Smooth muscle cell (in vitro differentiated cells): Measurements from ENCODE around the gene GJA3. TPM values are rescaled to one million over a fixed set of nuclear protein-coding genes. Genes with fewer than 3 reads are reported as not detected.

Source experiments
- DNase-seq: peaks from one replicate; lab custom pipeline; 2025; ENCODE audit not compliant: unreplicated experiment; lab: John Stamatoyannopoulos, UW
- H2AFZ ChIP-seq: fragments of 200-600 bp; sonication (generic); 2 replicates; pipeline ENCODE4 v1.6.0; 2016; ENCODE audit warnings: antibody characterized with exemption, low read depth, mild to moderate bottlenecking
- H3F3A ChIP-seq: fragments of 200-600 bp; sonication (generic); 2 replicates; pipeline ENCODE4 v1.6.0; 2017; ENCODE audit warnings: antibody characterized with exemption, low read depth
- H3K27ac ChIP-seq: fragments of 200-600 bp; sonication (generic); 2 replicates; pipeline ENCODE4 v1.5.1; 2016; ENCODE audit warnings: low read depth, mild to moderate bottlenecking
- H3K27me3 ChIP-seq: fragments of 200-600 bp; sonication (generic); 2 replicates; pipeline ENCODE4 v1.6.1; 2016; ENCODE audit warnings: low read depth, mild to moderate bottlenecking
- H3K36me3 ChIP-seq: fragments of 200-600 bp; sonication (generic); 2 replicates; pipeline ENCODE4 v1.5.1; 2016; ENCODE audit warnings: low read depth
- H3K4me1 ChIP-seq: fragments of 200-600 bp; sonication (generic); 2 replicates; pipeline ENCODE4 v1.5.1; 2016; ENCODE audit warnings: low read depth
- H3K4me2 ChIP-seq: fragments of 200-600 bp; sonication (generic); 2 replicates; pipeline ENCODE4 v1.6.0; 2016; ENCODE audit warnings: mild to moderate bottlenecking
- H3K4me3 ChIP-seq: fragments of 200-600 bp; sonication (generic); 2 replicates; pipeline ENCODE4 v1.5.1; 2016; ENCODE audit warnings: mild to moderate bottlenecking
- H3K79me2 ChIP-seq: fragments of 200-600 bp; sonication (generic); 2 replicates; pipeline ENCODE4 v1.6.0; 2016; ENCODE audit warnings: low read depth, mild to moderate bottlenecking
- H3K9ac ChIP-seq: fragments of 200-600 bp; sonication (generic); 2 replicates; pipeline ENCODE4 v1.6.0; 2016; ENCODE audit warnings: low read depth
- H3K9me3 ChIP-seq: fragments of 200-600 bp; sonication (generic); replicated peaks from 2 replicates; pipeline ENCODE4 v1.5.1; 2016; ENCODE audit warnings: low read depth
- H4K20me1 ChIP-seq: fragments of 200-600 bp; sonication (generic); 2 replicates; pipeline ENCODE4 v1.6.0; 2016; ENCODE audit warnings: low read depth
- WGBS: methylation state at CpG from one replicate; pipeline ENCODE4 v1.1.7; 2016; ENCODE audit warnings: low lambda C conversion rate; 5-methylcytosine and 5-hydroxymethylcytosine counted together
- polyA plus RNA-seq: library from polyadenylated mRNA; unstranded; fragments of >200 nt; fragmentation: Nextera tagmentation; extraction: Ambion mirVana; gene quantifications from 2 replicates; pipeline ENCODE4 v1.2.1, GENCODE V29; 2016
- total RNA-seq: library from RNA; depleted of rRNA; stranded (reverse); fragments of >200 nt; gene quantifications from 2 replicates; pipeline ENCODE4 v1.2.3, GENCODE V29; 2014
- TF ChIP-seq, protein P1 (sequence below): fragments of 200-600 bp; sonication (generic); IDR thresholded peaks from 2 replicates; pipeline ENCODE4 v1.5.1; 2017; ENCODE audit warnings: borderline replicate concordance, mild to moderate bottlenecking, antibody characterized with exemption; ENCODE audit not compliant: insufficient read depth, poor library complexity, severe bottlenecking

Gene GJA3
- total and polyA plus RNA-seq, 2 experiments from 2014 or later = 1.3 to 1.5 TPM

DNA sequence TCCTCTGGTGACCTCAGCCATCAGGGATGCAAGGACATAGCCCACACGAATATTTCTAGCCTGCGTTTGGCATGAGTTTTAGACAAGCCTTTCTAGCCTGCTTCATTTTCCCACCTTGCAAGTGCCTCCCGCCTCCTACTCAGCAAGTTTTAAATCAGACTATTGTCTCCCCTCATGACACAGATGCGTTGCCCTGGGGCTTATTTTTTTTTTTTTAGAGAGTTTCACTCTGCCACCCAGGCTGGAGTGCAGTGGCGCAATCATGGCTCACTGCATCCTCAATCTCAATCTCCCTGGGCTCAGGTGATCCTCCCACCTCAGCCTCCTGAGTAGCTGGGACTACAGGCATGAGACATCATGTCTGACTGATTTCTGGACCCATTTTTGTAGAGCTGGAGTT, 17.3 kb upstream of the GJA3 start:
- H3K9me3 ChIP-seq = no peaks in the 10 kb centered on the region
- DNase-seq = no peak
- H4K20me1 ChIP-seq = no peaks in the 10 kb centered on the region
- H3K79me2 ChIP-seq = no peaks in the 10 kb centered on the region
- no peak overlapping the region for H3K4me2 ChIP-seq
- TF ChIP-seq, protein P1, sequence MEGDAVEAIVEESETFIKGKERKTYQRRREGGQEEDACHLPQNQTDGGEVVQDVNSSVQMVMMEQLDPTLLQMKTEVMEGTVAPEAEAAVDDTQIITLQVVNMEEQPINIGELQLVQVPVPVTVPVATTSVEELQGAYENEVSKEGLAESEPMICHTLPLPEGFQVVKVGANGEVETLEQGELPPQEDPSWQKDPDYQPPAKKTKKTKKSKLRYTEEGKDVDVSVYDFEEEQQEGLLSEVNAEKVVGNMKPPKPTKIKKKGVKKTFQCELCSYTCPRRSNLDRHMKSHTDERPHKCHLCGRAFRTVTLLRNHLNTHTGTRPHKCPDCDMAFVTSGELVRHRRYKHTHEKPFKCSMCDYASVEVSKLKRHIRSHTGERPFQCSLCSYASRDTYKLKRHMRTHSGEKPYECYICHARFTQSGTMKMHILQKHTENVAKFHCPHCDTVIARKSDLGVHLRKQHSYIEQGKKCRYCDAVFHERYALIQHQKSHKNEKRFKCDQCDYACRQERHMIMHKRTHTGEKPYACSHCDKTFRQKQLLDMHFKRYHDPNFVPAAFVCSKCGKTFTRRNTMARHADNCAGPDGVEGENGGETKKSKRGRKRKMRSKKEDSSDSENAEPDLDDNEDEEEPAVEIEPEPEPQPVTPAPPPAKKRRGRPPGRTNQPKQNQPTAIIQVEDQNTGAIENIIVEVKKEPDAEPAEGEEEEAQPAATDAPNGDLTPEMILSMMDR = no peak
- H3F3A ChIP-seq = peaks cover 7% of the 10 kb centered on the region
- H3K27me3 ChIP-seq = no peaks in the 10 kb centered on the region
- no peaks in the 10 kb centered on the region for H3K36me3 ChIP-seq
- no peak overlapping the region for H2AFZ ChIP-seq
- no peak overlapping the region for H3K27ac ChIP-seq
- H3K9ac ChIP-seq = no peak overlapping the region
- peaks cover 4% of the 10 kb centered on the region for H3K4me1 ChIP-seq
- WGBS = 60% methylated on average over 5 of the region's 5 CpGs
- no peak overlapping the region for H3K4me3 ChIP-seq

DNA sequence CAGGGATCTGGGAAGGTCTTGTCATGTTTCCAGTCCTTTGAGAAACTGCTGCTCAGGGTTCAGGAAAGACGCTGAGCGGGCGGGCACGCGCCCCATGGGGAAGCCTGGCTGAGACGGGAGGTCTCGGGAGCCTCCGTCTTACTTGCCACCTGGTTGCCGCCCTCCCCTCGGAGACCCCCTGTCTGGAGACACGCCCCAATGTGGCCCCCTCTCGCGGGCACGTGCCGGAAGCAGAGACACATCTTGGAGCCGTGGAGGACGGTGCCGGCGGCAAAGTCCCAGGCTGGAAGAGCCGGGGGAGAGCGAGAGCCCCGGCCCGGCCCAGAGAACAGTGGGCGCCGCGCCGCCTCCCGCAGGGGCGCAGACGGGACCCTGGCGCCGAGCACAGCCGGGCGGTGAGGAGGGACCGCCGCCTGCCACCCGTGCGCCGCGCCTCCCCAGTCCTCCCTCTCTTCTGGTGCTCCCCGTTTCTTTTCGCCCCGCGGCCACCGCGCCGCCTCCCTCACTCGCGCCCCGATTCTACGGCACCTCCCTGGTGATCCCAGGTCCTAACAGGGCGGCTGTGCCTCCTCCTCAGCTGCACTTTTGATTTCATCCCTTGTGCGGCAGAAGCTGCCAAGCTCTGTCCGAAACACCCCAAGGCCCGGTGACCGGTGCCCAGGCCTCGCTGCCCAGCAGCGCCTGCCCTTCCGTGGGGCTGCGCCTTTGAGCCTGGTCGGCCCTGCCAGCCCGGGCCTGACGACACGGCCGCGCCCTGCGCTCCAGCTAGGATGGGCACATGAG, 16.4 kb upstream of the GJA3 start:
- Histone ChIP-seq H3K27ac (no peak overlapping the region), H3K36me3 (no peaks in the 10 kb centered on the region), H3K4me2 (no peak overlapping the region), H3K9me3 (no peaks in the 10 kb centered on the region), H3K9ac (no peak overlapping the region), H3K4me3 (no peak overlapping the region), H3K79me2 (no peaks in the 10 kb centered on the region), H2AFZ (no peak overlapping the region), H3F3A (peaks cover 7% of the 10 kb centered on the region), H4K20me1 (no peaks in the 10 kb centered on the region), H3K27me3 (no peaks in the 10 kb centered on the region), H3K4me1 (peaks cover 4% of the 10 kb centered on the region)
- WGBS = 98% methylated on average over 57 of the region's 67 CpGs
- TF ChIP-seq, protein P1 = no peak
- DNase-seq = no peak

- Histone ChIP-seq H4K20me1 (no peaks in the 10 kb centered on the region), H3K4me2 (no peak overlapping the region), H3K27me3 (no peaks in the 10 kb centered on the region), H3F3A (peaks cover 7% of the 10 kb centered on the region), H3K4me3 (no peak overlapping the region), H3K4me1 (peaks cover 6% of the 10 kb centered on the region), H3K79me2 (no peaks in the 10 kb centered on the region), H3K9ac (no peak overlapping the region), H3K27ac (no peak overlapping the region), H2AFZ (no peak overlapping the region), H3K36me3 (no peaks in the 10 kb centered on the region), H3K9me3 (no peaks in the 10 kb centered on the region)
- no peak for DNase-seq
- 77% methylated on average over 14 of the region's 14 CpGs for WGBS
- TF ChIP-seq, protein P1 = no peak
These were observed 15.2 kb upstream of the GJA3 start for GRCh38 chr13:20175907-20176652.
